Measurements from ENCODE around the gene METTL16. TPM values are rescaled to one million over a fixed set of nuclear protein-coding genes. Genes with fewer than 3 reads are reported as not detected.

Gene METTL16
- total RNA-seq, 1 experiment from 2014 or later: 54.1 TPM

DNA sequence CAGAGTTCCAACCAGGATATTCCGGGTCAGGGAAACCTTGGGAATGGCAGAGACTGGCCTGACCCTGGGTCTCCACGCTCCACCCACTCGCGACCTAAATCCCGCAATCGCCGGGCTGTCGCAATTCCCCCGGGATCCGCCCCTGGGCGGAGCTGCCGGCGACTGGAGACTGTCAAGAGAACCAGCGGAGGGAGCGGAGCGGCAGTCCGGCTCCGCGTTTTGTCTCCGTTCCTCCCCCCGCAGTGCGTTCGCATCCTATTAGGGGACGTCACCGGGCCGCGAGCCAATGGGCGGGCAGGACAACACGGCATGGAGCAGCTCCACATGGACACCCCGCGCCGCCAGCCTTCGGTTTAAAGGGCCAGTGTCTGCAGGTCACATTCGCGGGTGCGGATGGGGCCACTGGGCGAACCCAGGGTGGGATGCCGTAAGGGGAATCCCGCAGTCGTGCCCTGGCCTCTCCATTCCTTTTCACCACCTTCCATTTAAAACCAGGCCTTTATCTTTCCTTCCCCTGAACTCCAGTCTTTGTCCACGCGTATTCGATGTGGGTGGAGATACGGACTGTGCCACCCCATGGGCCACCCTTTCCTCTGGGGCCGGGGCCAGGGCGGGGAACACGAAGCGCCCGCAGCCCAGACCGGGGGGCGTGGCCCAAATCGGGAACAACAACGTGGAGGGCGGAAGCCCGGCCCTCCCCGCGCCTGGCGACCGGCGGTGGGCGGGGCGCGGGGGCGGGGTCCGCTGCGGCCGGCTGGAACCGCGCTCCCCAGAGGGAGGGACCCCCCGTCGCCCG lies 110.1 kb downstream of the METTL16 start (continued):
- TF ChIP-seq, protein P1, sequence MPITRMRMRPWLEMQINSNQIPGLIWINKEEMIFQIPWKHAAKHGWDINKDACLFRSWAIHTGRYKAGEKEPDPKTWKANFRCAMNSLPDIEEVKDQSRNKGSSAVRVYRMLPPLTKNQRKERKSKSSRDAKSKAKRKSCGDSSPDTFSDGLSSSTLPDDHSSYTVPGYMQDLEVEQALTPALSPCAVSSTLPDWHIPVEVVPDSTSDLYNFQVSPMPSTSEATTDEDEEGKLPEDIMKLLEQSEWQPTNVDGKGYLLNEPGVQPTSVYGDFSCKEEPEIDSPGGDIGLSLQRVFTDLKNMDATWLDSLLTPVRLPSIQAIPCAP (CRISPR knock-in tag; IDR thresholded peaks at IDR 0.05): no peak
- TF ChIP-seq CREB1 (CRISPR knock-in tag; IDR thresholded peaks at IDR 0.05) (no peak), ELF4 (CRISPR knock-in tag; IDR thresholded peaks at IDR 0.05; ENCODE audit: low read depth) (no peak), NFATC4 (CRISPR knock-in tag; IDR thresholded peaks at IDR 0.05) (peak; percentile 34; the same call in 1 of the 2 replicates), ZNF396 (CRISPR knock-in tag; IDR thresholded peaks at IDR 0.05; ENCODE audit: borderline replicate concordance) (no peak), SP1 (CRISPR knock-in tag; conservative IDR thresholded peaks at IDR 0.05) (peak; percentile 88; the same call in 1 of the 2 replicates), OVOL2 (CRISPR knock-in tag; IDR thresholded peaks at IDR 0.05; ENCODE audit: borderline replicate concordance) (no peak), FOXJ3 (CRISPR knock-in tag; IDR thresholded peaks at IDR 0.05; ENCODE audit: borderline replicate concordance) (no peak), TEAD1 (CRISPR knock-in tag; IDR thresholded peaks at IDR 0.05) (peak; percentile 57; the same call in 1 of the 2 replicates), MXD4 (CRISPR knock-in tag; IDR thresholded peaks at IDR 0.05; ENCODE audit: borderline replicate concordance) (no peak), CREM (CRISPR knock-in tag; IDR thresholded peaks at IDR 0.05) (peak; percentile 87), KAT7 (CRISPR knock-in tag; IDR thresholded peaks at IDR 0.05; ENCODE audit: borderline replicate concordance) (no peak), TP53 (CRISPR knock-in tag; IDR thresholded peaks at IDR 0.05) (no peak), ETV6 (CRISPR knock-in tag; IDR thresholded peaks at IDR 0.05) (peak; percentile 50; the same call in 1 of the 2 replicates)
- TF ChIP-seq, protein P2, sequence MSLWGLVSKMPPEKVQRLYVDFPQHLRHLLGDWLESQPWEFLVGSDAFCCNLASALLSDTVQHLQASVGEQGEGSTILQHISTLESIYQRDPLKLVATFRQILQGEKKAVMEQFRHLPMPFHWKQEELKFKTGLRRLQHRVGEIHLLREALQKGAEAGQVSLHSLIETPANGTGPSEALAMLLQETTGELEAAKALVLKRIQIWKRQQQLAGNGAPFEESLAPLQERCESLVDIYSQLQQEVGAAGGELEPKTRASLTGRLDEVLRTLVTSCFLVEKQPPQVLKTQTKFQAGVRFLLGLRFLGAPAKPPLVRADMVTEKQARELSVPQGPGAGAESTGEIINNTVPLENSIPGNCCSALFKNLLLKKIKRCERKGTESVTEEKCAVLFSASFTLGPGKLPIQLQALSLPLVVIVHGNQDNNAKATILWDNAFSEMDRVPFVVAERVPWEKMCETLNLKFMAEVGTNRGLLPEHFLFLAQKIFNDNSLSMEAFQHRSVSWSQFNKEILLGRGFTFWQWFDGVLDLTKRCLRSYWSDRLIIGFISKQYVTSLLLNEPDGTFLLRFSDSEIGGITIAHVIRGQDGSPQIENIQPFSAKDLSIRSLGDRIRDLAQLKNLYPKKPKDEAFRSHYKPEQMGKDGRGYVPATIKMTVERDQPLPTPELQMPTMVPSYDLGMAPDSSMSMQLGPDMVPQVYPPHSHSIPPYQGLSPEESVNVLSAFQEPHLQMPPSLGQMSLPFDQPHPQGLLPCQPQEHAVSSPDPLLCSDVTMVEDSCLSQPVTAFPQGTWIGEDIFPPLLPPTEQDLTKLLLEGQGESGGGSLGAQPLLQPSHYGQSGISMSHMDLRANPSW (CRISPR knock-in tag; conservative IDR thresholded peaks at IDR 0.05; ENCODE audit: low read depth): no peak
- TF ChIP-seq, protein P3, sequence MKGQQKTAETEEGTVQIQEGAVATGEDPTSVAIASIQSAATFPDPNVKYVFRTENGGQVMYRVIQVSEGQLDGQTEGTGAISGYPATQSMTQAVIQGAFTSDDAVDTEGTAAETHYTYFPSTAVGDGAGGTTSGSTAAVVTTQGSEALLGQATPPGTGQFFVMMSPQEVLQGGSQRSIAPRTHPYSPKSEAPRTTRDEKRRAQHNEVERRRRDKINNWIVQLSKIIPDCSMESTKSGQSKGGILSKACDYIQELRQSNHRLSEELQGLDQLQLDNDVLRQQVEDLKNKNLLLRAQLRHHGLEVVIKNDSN (CRISPR knock-in tag; IDR thresholded peaks at IDR 0.05): 0 out of 2 replicates have a peak, but pooled peaks have one; percentile 15
- TF ChIP-seq, protein P4, sequence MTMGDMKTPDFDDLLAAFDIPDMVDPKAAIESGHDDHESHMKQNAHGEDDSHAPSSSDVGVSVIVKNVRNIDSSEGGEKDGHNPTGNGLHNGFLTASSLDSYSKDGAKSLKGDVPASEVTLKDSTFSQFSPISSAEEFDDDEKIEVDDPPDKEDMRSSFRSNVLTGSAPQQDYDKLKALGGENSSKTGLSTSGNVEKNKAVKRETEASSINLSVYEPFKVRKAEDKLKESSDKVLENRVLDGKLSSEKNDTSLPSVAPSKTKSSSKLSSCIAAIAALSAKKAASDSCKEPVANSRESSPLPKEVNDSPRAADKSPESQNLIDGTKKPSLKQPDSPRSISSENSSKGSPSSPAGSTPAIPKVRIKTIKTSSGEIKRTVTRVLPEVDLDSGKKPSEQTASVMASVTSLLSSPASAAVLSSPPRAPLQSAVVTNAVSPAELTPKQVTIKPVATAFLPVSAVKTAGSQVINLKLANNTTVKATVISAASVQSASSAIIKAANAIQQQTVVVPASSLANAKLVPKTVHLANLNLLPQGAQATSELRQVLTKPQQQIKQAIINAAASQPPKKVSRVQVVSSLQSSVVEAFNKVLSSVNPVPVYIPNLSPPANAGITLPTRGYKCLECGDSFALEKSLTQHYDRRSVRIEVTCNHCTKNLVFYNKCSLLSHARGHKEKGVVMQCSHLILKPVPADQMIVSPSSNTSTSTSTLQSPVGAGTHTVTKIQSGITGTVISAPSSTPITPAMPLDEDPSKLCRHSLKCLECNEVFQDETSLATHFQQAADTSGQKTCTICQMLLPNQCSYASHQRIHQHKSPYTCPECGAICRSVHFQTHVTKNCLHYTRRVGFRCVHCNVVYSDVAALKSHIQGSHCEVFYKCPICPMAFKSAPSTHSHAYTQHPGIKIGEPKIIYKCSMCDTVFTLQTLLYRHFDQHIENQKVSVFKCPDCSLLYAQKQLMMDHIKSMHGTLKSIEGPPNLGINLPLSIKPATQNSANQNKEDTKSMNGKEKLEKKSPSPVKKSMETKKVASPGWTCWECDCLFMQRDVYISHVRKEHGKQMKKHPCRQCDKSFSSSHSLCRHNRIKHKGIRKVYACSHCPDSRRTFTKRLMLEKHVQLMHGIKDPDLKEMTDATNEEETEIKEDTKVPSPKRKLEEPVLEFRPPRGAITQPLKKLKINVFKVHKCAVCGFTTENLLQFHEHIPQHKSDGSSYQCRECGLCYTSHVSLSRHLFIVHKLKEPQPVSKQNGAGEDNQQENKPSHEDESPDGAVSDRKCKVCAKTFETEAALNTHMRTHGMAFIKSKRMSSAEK (CRISPR knock-in tag; IDR thresholded peaks at IDR 0.05; ENCODE audit: borderline replicate concordance): 0 out of 2 replicates have a peak, but pooled peaks have one; percentile 14
- TF ChIP-seq, protein P5, sequence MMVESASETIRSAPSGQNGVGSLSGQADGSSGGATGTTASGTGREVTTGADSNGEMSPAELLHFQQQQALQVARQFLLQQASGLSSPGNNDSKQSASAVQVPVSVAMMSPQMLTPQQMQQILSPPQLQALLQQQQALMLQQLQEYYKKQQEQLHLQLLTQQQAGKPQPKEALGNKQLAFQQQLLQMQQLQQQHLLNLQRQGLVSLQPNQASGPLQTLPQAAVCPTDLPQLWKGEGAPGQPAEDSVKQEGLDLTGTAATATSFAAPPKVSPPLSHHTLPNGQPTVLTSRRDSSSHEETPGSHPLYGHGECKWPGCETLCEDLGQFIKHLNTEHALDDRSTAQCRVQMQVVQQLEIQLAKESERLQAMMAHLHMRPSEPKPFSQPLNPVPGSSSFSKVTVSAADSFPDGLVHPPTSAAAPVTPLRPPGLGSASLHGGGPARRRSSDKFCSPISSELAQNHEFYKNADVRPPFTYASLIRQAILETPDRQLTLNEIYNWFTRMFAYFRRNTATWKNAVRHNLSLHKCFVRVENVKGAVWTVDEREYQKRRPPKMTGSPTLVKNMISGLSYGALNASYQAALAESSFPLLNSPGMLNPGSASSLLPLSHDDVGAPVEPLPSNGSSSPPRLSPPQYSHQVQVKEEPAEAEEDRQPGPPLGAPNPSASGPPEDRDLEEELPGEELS (CRISPR knock-in tag; IDR thresholded peaks at IDR 0.05): 0 out of 2 replicates have a peak, but pooled peaks have one; percentile 24
- TF ChIP-seq, protein P6, sequence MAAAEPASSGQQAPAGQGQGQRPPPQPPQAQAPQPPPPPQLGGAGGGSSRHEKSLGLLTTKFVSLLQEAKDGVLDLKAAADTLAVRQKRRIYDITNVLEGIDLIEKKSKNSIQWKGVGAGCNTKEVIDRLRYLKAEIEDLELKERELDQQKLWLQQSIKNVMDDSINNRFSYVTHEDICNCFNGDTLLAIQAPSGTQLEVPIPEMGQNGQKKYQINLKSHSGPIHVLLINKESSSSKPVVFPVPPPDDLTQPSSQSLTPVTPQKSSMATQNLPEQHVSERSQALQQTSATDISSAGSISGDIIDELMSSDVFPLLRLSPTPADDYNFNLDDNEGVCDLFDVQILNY (CRISPR knock-in tag; IDR thresholded peaks at IDR 0.05): 0 out of 2 replicates have a peak, but pooled peaks have one; percentile 16
- TF ChIP-seq, protein P7, sequence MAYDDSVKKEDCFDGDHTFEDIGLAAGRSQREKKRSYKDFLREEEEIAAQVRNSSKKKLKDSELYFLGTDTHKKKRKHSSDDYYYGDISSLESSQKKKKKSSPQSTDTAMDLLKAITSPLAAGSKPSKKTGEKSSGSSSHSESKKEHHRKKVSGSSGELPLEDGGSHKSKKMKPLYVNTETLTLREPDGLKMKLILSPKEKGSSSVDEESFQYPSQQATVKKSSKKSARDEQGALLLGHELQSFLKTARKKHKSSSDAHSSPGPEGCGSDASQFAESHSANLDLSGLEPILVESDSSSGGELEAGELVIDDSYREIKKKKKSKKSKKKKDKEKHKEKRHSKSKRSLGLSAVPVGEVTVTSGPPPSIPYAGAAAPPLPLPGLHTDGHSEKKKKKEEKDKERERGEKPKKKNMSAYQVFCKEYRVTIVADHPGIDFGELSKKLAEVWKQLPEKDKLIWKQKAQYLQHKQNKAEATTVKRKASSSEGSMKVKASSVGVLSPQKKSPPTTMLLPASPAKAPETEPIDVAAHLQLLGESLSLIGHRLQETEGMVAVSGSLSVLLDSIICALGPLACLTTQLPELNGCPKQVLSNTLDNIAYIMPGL (CRISPR knock-in tag; IDR thresholded peaks at IDR 0.05): 0 out of 2 replicates have a peak, but pooled peaks have one; percentile 56
- TF ChIP-seq, protein P8, sequence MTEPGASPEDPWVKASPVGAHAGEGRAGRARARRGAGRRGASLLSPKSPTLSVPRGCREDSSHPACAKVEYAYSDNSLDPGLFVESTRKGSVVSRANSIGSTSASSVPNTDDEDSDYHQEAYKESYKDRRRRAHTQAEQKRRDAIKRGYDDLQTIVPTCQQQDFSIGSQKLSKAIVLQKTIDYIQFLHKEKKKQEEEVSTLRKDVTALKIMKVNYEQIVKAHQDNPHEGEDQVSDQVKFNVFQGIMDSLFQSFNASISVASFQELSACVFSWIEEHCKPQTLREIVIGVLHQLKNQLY (CRISPR knock-in tag; IDR thresholded peaks at IDR 0.05): no peak
- TF ChIP-seq, protein P9, sequence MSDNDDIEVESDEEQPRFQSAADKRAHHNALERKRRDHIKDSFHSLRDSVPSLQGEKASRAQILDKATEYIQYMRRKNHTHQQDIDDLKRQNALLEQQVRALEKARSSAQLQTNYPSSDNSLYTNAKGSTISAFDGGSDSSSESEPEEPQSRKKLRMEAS (CRISPR knock-in tag; IDR thresholded peaks at IDR 0.05): peak; percentile 93
- TF ChIP-seq, protein P10, sequence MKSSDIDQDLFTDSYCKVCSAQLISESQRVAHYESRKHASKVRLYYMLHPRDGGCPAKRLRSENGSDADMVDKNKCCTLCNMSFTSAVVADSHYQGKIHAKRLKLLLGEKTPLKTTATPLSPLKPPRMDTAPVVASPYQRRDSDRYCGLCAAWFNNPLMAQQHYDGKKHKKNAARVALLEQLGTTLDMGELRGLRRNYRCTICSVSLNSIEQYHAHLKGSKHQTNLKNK (CRISPR knock-in tag; IDR thresholded peaks at IDR 0.05): no peak
